HCT116 (cell line): ENCODE results near the gene PPP1R11. TPM values are rescaled to one million over a fixed set of nuclear protein-coding genes. Genes with fewer than 3 reads are reported as not detected.

ENCODE experiments used
- ATAC-seq: fragments of 200-7000 bp; cut with Tn5 transposase; 2 replicates; pipeline ENCODE4 v1.9.1; 2020; ENCODE audit warnings: mild to moderate bottlenecking, moderate library complexity
- Bru-seq: library from RNA; stranded (reverse); fragments of 400-500 nt; gene quantifications from one replicate; lab custom pipeline; 2021; lab: Mats Ljungman, UMichigan
- BruChase-seq, 2 experiments: library from RNA; stranded (reverse); fragments of 400-500 nt; gene quantifications; one replicate each; lab custom pipeline; 2021; lab: Mats Ljungman, UMichigan
- BruUV-seq: library from RNA; stranded (reverse); fragments of 400-500 nt; replicated peaks from 2 replicates; lab custom pipeline; 2021; lab: Mats Ljungman, UMichigan
- CTCF ChIA-PET: fragments of 300-600 bp; sonication (Branson Sonifier 250); formaldehyde crosslinking; loops from one replicate; lab custom pipeline; 2021; ENCODE audit warnings: antibody characterized with exemption; lab: Charles Lee
- POLR2A ChIA-PET: fragments of 300-600, 350-600 bp; sonication (Branson Sonifier 250); formaldehyde crosslinking; loops from one replicate; lab custom pipeline; 2021; ENCODE audit warnings: antibody characterized with exemption; lab: Charles Lee
- RAD21 ChIA-PET, 2 experiments: fragments of 300-600 bp; sonication (Branson Sonifier 250); formaldehyde crosslinking; loops; one replicate each; lab custom pipeline; 2023; ENCODE audit warnings: low total read pairs in 2 of 2; ENCODE audit not compliant: uncharacterized antibody in 2 of 2, unreplicated experiment in 2 of 2, low non-redundant PET in 1 of 2; lab: Charles Lee
- DNase-seq: peaks from one replicate; pipeline ENCODE4 v3.0.0-alpha.2; 2010; ENCODE audit warnings: low read depth, low spot score
- H2AFZ ChIP-seq: fragments of 200-600 bp; shearing (Covaris generic), sonication (generic); 2 replicates; pipeline ENCODE4 v1.6.1; 2017; ENCODE audit warnings: low read depth, mixed run types, mixed read lengths, antibody characterized with exemption, low read length; ENCODE audit not compliant: poor library complexity, severe bottlenecking
- H3K27ac ChIP-seq: 2 replicates; pipeline ENCODE4 v1.5.1; 2012; ENCODE audit warnings: low read depth, low read length
- H3K27me3 ChIP-seq: fragments of 200-600 bp; sonication (generic); 2 replicates; pipeline ENCODE4 v1.6.1; 2016; ENCODE audit warnings: mixed run types, low read length, mixed read lengths; ENCODE audit not compliant: insufficient read depth
- H3K36me3 ChIP-seq, 2 experiments: fragments of 200-500 bp in 1 of 2; fragments of 200-600 bp in 1 of 2; sonication (Bioruptor generic) in 1 of 2; sonication (generic) in 1 of 2; 2 replicates each; pipeline versions ENCODE4 v1.5.1 to v1.6.1; 2014 to 2016; ENCODE audit warnings: low read length in 2 of 2, inconsistent platforms in 1 of 2, mixed read lengths in 1 of 2, mixed run types in 1 of 2; ENCODE audit not compliant: insufficient read depth in 2 of 2, control insufficient read depth in 1 of 2
- H3K4me1 ChIP-seq, 2 experiments: fragments of 200-600 bp in 1 of 2; sonication (generic) in 1 of 2; 2 replicates each; pipeline versions ENCODE4 v1.5.1 to v1.6.1; 2012 to 2017; ENCODE audit warnings: low read length in 2 of 2, inconsistent platforms in 1 of 2, mild to moderate bottlenecking in 1 of 2, mixed read lengths in 1 of 2, mixed run types in 1 of 2, moderate library complexity in 1 of 2; ENCODE audit not compliant: insufficient read depth in 2 of 2, control insufficient read depth in 1 of 2
- H3K4me2 ChIP-seq: fragments of 200-600 bp; sonication (generic); 2 replicates; pipeline ENCODE4 v1.6.1; 2017; ENCODE audit warnings: mixed run types, low read length, mixed read lengths
- H3K4me3 ChIP-seq, 2 experiments: fragments of 200-600 bp in 1 of 2; sonication (generic) in 1 of 2; replicated peaks in 1 of 2; 2 replicates each; pipeline ENCODE4 v1.5.1; 2011 to 2016; ENCODE audit warnings: low read length in 2 of 2, control low read depth in 1 of 2, low read depth in 1 of 2, mild to moderate bottlenecking in 1 of 2, mixed read lengths in 1 of 2, mixed run types in 1 of 2
- H3K79me2 ChIP-seq: fragments of 200-600 bp; sonication (generic); 2 replicates; pipeline ENCODE4 v1.6.1; 2017; ENCODE audit warnings: mild to moderate bottlenecking, mixed run types, low read length, moderate library complexity, mixed read lengths; ENCODE audit not compliant: insufficient read depth
- H3K9ac ChIP-seq: fragments of 200-600 bp; sonication (generic); 2 replicates; pipeline ENCODE4 v1.6.1; 2016; ENCODE audit warnings: low read length, mixed read lengths
- H3K9me2 ChIP-seq: fragments of 200-600 bp; sonication (generic), shearing (Covaris generic); 2 replicates; pipeline ENCODE4 v1.6.1; 2017; ENCODE audit warnings: mixed run types, mild to moderate bottlenecking, moderate library complexity; ENCODE audit not compliant: insufficient read depth
- H3K9me3 ChIP-seq, 2 experiments: fragments of 200-500 bp in 1 of 2; fragments of 200-600 bp in 1 of 2; sonication (Bioruptor generic) in 1 of 2; sonication (generic) in 1 of 2; 2 replicates each; pipeline ENCODE4 v1.6.1; 2014 to 2017; ENCODE audit warnings: low read length in 2 of 2, mixed read lengths in 2 of 2, inconsistent platforms in 1 of 2, low read depth in 1 of 2, mild to moderate bottlenecking in 1 of 2, mixed run types in 1 of 2, moderate library complexity in 1 of 2; ENCODE audit not compliant: control insufficient read depth in 1 of 2, insufficient read depth in 1 of 2
- H4K20me1 ChIP-seq: fragments of 200-600 bp; sonication (generic), shearing (Covaris generic); 2 replicates; pipeline ENCODE4 v1.6.1; 2017; ENCODE audit warnings: mixed run types, mild to moderate bottlenecking, moderate library complexity; ENCODE audit not compliant: insufficient read depth
- CBX3 ChIP-seq: IDR thresholded peaks from 2 replicates; pipeline ENCODE4 v1.6.1; 2012; ENCODE audit warnings: low read depth
- CEBPB ChIP-seq: IDR thresholded peaks from 2 replicates; pipeline ENCODE4 v1.6.1; 2012; ENCODE audit warnings: low read depth
- ELF1 ChIP-seq: IDR thresholded peaks from 2 replicates; pipeline ENCODE4 v1.6.1; 2012; ENCODE audit warnings: low read depth, borderline replicate concordance
- EZH2 ChIP-seq: fragments of 200-600 bp; sonication (generic); IDR thresholded peaks from 2 replicates; pipeline ENCODE4 v1.6.1; 2017; ENCODE audit warnings: antibody characterized with exemption, mixed run types
- JUND ChIP-seq: IDR thresholded peaks from 2 replicates; pipeline ENCODE4 v1.6.1; 2012
- POLR2A ChIP-seq: IDR thresholded peaks from 2 replicates; pipeline ENCODE4 v1.7.0; 2011; ENCODE audit warnings: borderline replicate concordance; ENCODE audit not compliant: insufficient read depth, insufficient read length; ENCODE audit errors: extremely low read depth
- POLR2AphosphoS5 ChIP-seq: IDR thresholded peaks from 2 replicates; pipeline ENCODE4 v1.6.1; 2011; ENCODE audit warnings: mild to moderate bottlenecking, low read depth, low read length, moderate library complexity
- SIN3A ChIP-seq: IDR thresholded peaks from 2 replicates; pipeline ENCODE4 v1.6.1; 2012; ENCODE audit warnings: low read depth
- SP1 ChIP-seq: IDR thresholded peaks from 2 replicates; pipeline ENCODE4 v1.6.1; 2012; ENCODE audit warnings: low read depth
- SRF ChIP-seq: IDR thresholded peaks from 2 replicates; pipeline ENCODE4 v1.6.1; 2012; ENCODE audit warnings: low read depth
- TCF7L2 ChIP-seq: IDR thresholded peaks from 2 replicates; pipeline ENCODE4 v1.7.0; 2011; ENCODE audit warnings: borderline replicate concordance, inconsistent platforms; ENCODE audit not compliant: insufficient read depth, insufficient read length; ENCODE audit errors: extremely low read depth
- YY1 ChIP-seq: IDR thresholded peaks from 2 replicates; pipeline ENCODE4 v1.6.1; 2011; ENCODE audit warnings: low read length, low read depth, moderate library complexity, mild to moderate bottlenecking; ENCODE audit not compliant: insufficient replicate concordance; ENCODE audit errors: extremely low read depth
- ZFX ChIP-seq: fragments of 450-650 bp; IDR thresholded peaks from 2 replicates; pipeline ENCODE4 v1.6.1; 2017
- ZNF274 ChIP-seq: fragments of 200-500 bp; sonication (Bioruptor generic); IDR thresholded peaks from 2 replicates; pipeline ENCODE4 v1.6.1; 2014; ENCODE audit warnings: mild to moderate bottlenecking, low read depth, low read length, inconsistent platforms
- intact Hi-C: fragments of 100-400 bp; cut with micrococcal nuclease; formaldehyde crosslinking; loops from 2 replicates; pipeline ENCODE4 v1.10.0; 2022
- long read RNA-seq: library from polyadenylated mRNA; unstranded; transcript quantifications from one replicate; pipeline ENCODE4 v2.0.0, GENCODE V29; 2021; ENCODE audit not compliant: unreplicated experiment
- polyA plus RNA-seq: library from polyadenylated mRNA; unstranded; fragments of >200 nt; gene quantifications from 2 replicates; pipeline ENCODE4 v1.2.1, GENCODE V29; 2012; ENCODE audit warnings: missing spikeins
- total RNA-seq: library from RNA; stranded (reverse); gene quantifications from one replicate; pipeline ENCODE4 v1.2.1, GENCODE V29; 2021; ENCODE audit not compliant: unreplicated experiment
- TF ChIP-seq, protein P1 (sequence below): IDR thresholded peaks from 2 replicates; pipeline ENCODE4 v1.6.1; 2012; ENCODE audit warnings: low read depth
- TF ChIP-seq, protein P2 (sequence below): IDR thresholded peaks from 2 replicates; pipeline ENCODE4 v1.6.1; 2011; ENCODE audit warnings: mild to moderate bottlenecking, low read length, moderate library complexity; ENCODE audit not compliant: insufficient replicate concordance; ENCODE audit errors: extremely low read depth
- TF ChIP-seq, protein P3 (sequence below): IDR thresholded peaks from 2 replicates; pipeline ENCODE4 v1.6.1; 2012
- TF ChIP-seq, protein P4 (sequence below): IDR thresholded peaks from 2 replicates; pipeline ENCODE4 v1.6.1; 2012

The PPP1R11 gene, protein sequence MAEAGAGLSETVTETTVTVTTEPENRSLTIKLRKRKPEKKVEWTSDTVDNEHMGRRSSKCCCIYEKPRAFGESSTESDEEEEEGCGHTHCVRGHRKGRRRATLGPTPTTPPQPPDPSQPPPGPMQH
- total RNA-seq (29.3 TPM), Bru-seq, nascent RNA (percentile 80 among the genes with signal in this experiment), BruChase-seq, experiment 1, labeled RNA remaining after a 6-hour chase (percentile 96 among the genes with signal in this experiment), BruChase-seq, experiment 2, labeled RNA remaining after a 2-hour chase (percentile 94 among the genes with signal in this experiment)
- polyA plus RNA-seq, result 34.3 and 37.8 TPM in 2 replicates
- long read RNA-seq, transcript PPP1R11-205 (3 exons, 1,731 nt), result major isoform, 38 of 39 reads
- long read RNA-seq, partial matches to known transcripts, result 0 of 39 reads
- long read RNA-seq, other reads (novel, unspliced or antisense), result 0 of 39 reads

DNA sequence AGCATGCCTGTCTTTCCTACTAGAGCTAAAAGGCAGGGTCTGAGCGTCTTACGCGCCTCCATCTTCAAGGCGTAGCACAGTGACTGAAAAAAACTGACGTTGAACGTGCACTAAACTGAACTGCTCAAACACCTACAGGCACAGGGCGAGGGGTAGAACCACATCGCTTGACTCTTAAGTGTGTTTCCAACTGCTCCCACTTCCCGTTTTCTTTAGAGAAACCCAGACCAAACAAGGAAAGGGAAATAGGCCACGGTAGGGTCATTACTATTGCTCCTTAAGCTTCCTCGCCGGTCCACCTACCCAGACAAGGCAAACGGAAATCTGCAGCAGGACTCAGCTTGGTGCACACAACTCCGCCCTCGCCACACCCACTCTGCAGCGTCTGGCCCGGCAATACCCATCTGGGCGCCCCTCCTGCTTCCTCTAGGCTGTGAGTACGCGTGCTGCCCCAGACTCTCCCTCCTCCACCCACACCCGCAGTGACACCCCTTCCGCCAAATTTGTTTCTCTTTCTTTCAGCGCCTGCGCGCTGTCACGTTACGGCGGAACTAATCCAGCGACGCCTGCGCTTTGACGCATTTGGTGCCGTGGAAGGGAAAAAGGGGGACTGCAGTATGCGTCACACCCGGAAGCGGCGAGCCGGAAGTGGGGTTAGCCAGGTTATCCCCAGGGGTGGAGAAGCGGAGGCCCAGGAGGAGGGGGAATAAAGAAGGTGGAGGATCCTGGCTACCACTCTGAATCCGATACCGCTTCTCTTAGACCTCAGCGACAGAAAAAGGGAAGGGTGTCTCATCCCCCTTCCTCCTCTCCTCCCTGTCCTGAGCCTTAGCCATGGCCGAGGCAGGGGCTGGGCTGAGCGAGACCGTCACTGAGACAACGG lies at the start of gene PPP1R11:
TSS of gene PPP1R11 (plus strand) at position 622 of the 883 bp plus-strand sequence. CDS start at position 835, 213 bp downstream.
- RAD21 ChIA-PET, result interaction anchor here in 1 of 2 experiments (0.9 kb wide), 1 partner anchor 35 kb away, joined by 3 read pairs; no protein-coding TSS in a partner anchor
- H2AFZ ChIP-seq, result peak within 1 kb of the TSS; percentile 24
- H3K4me3 ChIP-seq, result peak within 1 kb of the TSS; percentile 78 to 84
- peak within 1 kb of the TSS; percentile 75 for H3K9ac ChIP-seq
- ATAC-seq, result peak; percentile 96
- intact Hi-C loops, result no loop called here
- no peaks in the 10 kb centered on the region for H3K9me3 ChIP-seq
- no peaks in the 10 kb centered on the region for H4K20me1 ChIP-seq
- peak within 1 kb of the TSS; percentile 71 for H3K27ac ChIP-seq
- POLR2A ChIA-PET, result interaction anchor here (0.6 to 1.4 kb wide), 4 partner anchors 27 to 1324 kb away, joined by 3 to 4 read pairs (median 3); partner anchors contain the start of gene TRIM26
- H3K4me2 ChIP-seq, result peak within 1 kb of the TSS; percentile 83
- no TSS peak for BruUV-seq
- no peaks in the 10 kb centered on the region for H3K9me2 ChIP-seq
- no peaks in the 10 kb centered on the region for H3K27me3 ChIP-seq
- CTCF ChIA-PET, result interaction anchor here (1.3 kb wide), 1 partner anchor 25 kb away, joined by 3 read pairs; no protein-coding TSS in a partner anchor
- peaks cover 31% of the 10 kb centered on the region for H3K79me2 ChIP-seq
- DNase-seq, result peak; percentile 99
- H3K4me1 ChIP-seq, result peaks cover 7 to 25% of the 10 kb centered on the region in 2 experiments; a peak in 3 of 4 replicates
- H3K36me3 ChIP-seq, result peaks cover 2 to 13% of the 10 kb centered on the region in 2 experiments; a peak in 2 of 4 replicates
- TF ChIP-seq ZNF274, result no peak
- TF ChIP-seq JUND, result peak; percentile 3; the same call in 1 of the 2 replicates
- no peak for TF ChIP-seq CEBPB
- peak; percentile 81 for TF ChIP-seq CBX3
- TF ChIP-seq, protein P1, sequence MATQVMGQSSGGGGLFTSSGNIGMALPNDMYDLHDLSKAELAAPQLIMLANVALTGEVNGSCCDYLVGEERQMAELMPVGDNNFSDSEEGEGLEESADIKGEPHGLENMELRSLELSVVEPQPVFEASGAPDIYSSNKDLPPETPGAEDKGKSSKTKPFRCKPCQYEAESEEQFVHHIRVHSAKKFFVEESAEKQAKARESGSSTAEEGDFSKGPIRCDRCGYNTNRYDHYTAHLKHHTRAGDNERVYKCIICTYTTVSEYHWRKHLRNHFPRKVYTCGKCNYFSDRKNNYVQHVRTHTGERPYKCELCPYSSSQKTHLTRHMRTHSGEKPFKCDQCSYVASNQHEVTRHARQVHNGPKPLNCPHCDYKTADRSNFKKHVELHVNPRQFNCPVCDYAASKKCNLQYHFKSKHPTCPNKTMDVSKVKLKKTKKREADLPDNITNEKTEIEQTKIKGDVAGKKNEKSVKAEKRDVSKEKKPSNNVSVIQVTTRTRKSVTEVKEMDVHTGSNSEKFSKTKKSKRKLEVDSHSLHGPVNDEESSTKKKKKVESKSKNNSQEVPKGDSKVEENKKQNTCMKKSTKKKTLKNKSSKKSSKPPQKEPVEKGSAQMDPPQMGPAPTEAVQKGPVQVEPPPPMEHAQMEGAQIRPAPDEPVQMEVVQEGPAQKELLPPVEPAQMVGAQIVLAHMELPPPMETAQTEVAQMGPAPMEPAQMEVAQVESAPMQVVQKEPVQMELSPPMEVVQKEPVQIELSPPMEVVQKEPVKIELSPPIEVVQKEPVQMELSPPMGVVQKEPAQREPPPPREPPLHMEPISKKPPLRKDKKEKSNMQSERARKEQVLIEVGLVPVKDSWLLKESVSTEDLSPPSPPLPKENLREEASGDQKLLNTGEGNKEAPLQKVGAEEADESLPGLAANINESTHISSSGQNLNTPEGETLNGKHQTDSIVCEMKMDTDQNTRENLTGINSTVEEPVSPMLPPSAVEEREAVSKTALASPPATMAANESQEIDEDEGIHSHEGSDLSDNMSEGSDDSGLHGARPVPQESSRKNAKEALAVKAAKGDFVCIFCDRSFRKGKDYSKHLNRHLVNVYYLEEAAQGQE, result no peak
- TF ChIP-seq, protein P2, sequence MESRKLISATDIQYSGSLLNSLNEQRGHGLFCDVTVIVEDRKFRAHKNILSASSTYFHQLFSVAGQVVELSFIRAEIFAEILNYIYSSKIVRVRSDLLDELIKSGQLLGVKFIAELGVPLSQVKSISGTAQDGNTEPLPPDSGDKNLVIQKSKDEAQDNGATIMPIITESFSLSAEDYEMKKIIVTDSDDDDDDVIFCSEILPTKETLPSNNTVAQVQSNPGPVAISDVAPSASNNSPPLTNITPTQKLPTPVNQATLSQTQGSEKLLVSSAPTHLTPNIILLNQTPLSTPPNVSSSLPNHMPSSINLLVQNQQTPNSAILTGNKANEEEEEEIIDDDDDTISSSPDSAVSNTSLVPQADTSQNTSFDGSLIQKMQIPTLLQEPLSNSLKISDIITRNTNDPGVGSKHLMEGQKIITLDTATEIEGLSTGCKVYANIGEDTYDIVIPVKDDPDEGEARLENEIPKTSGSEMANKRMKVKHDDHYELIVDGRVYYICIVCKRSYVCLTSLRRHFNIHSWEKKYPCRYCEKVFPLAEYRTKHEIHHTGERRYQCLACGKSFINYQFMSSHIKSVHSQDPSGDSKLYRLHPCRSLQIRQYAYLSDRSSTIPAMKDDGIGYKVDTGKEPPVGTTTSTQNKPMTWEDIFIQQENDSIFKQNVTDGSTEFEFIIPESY, result no peak
- TF ChIP-seq TCF7L2, result peak; percentile 52
- no peak for TF ChIP-seq ZFX
- TF ChIP-seq ELF1, result peak; percentile 99
- TF ChIP-seq, protein P3, sequence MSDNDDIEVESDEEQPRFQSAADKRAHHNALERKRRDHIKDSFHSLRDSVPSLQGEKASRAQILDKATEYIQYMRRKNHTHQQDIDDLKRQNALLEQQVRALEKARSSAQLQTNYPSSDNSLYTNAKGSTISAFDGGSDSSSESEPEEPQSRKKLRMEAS, result peak; percentile 94
- TF ChIP-seq, protein P4, sequence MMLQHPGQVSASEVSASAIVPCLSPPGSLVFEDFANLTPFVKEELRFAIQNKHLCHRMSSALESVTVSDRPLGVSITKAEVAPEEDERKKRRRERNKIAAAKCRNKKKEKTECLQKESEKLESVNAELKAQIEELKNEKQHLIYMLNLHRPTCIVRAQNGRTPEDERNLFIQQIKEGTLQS, result no peak
- TF ChIP-seq YY1, result peak; percentile 43
- peak; percentile 88 for TF ChIP-seq POLR2AphosphoS5
- peak; percentile 95 for TF ChIP-seq SIN3A
- TF ChIP-seq SRF, result peak; percentile 87
- peak; percentile 91 for TF ChIP-seq SP1
- TF ChIP-seq EZH2, result no peak
- TF ChIP-seq POLR2A, result peak; percentile 92
